ENCODE data around the gene EPHB2.

DNA sequence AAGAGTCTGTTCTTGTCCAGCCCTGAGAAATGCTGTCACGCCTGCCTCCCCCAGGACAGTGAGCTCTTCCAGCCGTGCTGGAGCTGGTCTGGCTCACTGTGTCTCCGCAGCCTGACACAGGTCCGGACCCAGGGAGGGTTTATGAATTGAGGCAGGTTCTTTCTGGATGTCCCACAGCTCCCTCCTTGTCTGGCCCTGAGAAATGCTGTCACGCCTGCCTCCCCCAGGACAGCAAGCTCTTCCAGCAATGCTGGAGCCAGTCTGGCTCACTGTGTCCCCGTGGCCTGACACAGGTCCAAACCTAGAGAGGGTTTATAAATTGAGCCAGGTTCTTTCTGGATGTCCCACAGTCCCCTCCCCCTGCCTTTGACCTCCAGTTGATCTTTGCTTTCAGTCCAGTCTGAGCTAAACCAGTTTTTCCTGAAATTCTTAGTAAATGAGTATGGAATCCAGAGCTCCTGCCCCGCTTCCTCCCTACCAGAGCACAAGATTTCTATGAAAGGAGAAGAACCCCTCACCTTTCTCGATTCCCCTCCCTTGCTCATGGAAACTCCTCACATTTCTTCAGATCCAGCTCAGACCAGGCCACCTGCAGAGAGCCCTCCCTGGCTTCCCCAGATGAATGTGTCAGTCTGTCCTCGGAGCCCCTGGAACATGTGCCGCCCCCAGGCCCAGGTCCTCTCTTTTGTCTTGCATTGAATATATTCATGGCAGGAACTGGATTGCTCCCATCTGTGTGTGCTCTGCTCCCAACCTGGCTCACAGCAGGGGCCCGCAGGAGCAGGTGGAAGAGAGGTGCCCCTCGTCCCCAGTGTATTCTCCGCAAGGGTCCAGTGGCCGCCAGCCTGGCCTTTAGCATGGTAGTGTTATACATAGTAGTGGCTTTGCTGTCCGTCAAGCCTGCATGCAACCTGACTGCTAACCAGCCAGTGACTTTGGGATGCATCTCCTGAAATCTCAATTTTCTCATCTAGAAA is 116.3 kb downstream of the EPHB2 start:
- TF ChIP-seq CTCF (IDR thresholded peaks at IDR 0.05) = no peak
- no peak for TF ChIP-seq POLR2A (IDR thresholded peaks at IDR 0.05)

Data from testis (tissue), 2 donors.